Activated CD4-positive, CD25-positive, alpha-beta regulatory T cell treated with anti-CD3 and anti-CD28 coated beads, Interleukin-2, amount 50 U/mL, for 16 hours (primary cell): ENCODE data around the gene PHF20.
"Not testable (repeated sequence)": the region's sequence is repeated elsewhere in the genome, so short reads cannot be mapped to it uniquely, and the experiment has no call there.

Source experiments
- DNase-seq: peaks from one replicate; pipeline ENCODE4 v3.0.0-alpha.2; 2020; ENCODE audit warnings: low read depth, low spot score

The PHF20 gene

DNA sequence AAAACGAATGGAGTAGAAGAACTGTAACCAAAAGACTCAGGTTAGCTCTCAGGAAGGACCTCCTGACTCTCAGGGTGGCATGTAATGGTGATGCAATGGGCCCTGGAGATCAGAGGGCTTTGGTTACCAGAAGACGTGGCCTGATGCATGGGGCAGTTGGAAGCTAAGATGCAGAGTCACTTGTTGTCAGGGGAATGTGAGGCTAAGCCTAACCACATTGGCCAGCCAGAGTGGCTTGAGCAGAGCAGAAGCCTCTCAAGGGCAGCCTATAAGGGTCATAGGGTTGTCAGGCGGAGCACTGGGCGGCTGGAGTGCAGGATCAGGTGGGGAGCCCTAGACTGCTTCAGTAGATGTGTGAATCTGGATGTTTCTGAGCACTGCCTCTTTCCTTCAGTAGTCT is 202.4 kb downstream of the PHF20 start:
- DNase-seq = no peak

DNA sequence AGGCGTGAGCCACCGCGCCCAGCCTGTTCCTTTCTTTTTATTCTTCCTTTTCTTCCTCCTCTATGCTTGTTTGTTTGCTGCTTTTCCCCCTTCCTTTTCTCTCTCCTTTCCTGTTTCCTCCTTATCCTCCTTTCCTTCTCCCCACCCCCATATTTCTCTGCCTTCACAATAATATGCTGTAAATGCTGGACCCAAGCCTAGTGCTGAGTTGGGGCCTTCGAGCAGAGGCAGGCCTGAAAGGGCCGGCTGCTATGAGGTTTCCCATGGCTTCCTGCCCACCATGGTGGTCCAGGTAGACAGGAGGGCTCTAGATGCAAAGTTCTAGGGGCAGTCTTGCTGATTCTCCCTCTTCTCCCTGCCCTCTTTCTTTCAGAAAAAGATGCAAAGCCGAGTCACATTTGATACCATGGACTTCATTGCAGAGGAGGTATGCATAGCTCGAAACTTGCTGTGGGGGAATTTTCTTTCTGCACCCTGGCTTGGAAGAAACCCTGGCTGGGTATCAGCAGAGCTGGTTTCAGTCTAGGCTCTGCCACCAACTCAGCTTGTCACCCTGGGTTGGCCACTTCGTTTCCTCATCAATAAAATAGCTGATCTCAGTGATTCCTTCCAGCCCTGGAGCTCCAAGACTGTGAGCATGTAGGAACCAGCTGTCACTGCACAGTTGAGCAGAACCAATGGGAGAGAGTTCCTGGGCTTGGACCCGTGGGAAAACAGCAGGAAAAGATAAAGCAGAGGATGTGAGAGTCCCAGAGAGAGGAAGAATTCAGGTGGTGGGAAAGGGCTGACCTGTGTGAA is 204.0 kb downstream of the PHF20 start:
- no peak for DNase-seq

- no peak for DNase-seq
These were observed 206.3 kb downstream of the PHF20 start for GRCh38 chr20:35978041-35978513.

- no peak for DNase-seq
These were observed 207.7 kb downstream of the PHF20 start for GRCh38 chr20:35979544-35979943.

DNA sequence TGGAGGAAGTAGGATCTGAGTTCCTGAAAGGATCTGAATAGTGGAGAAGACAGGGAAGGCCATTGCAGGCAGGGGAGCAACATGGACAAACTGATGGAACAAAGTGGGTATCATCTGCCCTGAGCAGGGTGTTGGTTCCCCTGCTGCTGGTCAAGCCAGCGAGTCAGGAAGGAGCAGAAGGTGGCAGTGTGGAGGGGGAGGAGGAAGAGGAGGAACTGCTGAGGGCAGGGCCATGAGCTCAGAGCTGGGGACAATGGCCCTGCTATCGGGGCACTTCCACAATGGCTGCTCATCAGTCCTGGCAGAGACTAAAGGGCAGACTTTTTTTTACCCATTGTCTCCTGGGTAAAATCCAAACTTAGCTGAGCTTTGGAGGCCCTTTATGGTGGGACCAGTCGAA is 210.2 kb downstream of the PHF20 start:
- no peak for DNase-seq

DNA sequence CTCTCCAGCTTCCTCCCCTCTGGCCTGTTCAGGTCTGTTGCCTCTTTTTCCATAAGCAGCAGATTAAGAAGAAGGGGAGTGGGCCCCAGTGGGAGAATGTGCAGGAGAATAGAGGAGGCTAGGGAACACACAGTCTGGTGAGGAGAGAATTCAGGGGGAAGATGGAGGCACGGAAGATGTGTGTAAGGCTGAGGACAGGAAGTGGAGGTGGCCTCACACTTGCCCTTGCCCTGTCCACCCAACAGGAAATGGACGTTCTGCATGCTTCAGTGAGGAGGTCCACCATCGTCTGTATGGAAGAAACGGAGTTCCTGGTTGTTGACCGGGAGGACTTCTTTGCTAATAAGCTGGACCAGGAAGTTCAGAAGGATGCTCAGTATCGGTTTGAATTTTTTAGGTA is 212.6 kb downstream of the PHF20 start:
- DNase-seq = no peak

- no peak for DNase-seq
These were observed 214.0 kb downstream of the PHF20 start for GRCh38 chr20:35985806-35986205.

- DNase-seq = no peak
These were observed 217.2 kb downstream of the PHF20 start for GRCh38 chr20:35988910-35989463.

DNA sequence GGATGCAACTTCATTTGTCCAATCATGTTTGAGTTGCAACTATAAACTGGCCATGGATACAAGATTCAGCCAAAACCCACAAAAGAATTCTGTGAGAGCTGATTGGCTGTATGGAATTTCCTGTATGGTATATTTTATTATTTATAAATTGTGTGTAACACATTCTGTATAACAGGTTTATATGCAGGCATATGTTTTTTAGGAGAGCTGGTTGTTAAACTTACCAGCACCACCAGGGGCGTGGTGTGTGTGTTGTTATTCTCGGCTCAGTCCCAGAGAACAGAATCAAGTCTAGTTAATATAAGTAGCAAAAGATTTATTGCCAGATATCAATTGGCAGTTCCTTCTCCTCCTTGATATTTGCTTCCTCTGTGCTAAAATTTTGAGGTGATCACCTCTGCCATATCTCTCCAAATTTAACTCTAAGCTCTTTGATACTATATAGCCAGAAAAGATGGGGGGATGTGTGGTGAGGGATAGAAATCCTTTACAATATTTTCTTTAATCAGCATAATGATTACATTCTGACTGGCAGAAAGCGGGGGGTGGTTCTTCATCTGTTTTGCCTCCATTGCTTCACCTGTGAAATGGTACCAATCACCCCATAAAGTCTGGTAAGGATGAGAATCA is 219.4 kb downstream of the PHF20 start:
- no peak for DNase-seq

- DNase-seq = peak; percentile 25
These were observed 221.0 kb downstream of the PHF20 start for GRCh38 chr20:35992713-35993335.

DNA sequence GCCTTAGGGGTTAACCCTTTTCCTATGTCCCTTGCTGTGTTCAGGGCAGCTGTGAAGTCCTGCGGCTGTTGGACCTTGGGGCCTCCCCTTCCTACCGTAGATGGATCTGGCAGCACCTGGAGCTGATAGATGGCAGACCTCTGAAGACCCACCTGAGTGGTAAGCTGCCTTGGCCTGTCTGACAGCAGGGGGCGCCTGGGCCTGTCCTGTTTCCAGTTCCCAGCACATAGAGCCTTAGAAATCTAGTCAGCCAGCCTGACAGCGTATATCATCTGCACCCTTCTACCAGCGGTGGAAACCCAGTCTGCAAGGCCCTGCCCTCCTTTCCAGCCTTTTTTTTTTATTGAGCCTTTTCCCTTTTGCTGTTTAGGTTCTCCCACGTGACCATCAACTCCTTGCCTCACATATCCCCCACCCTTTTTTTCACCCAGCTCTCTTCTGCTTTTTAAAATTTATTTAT is 223.2 kb downstream of the PHF20 start:
- DNase-seq = peak; percentile 59

DNA sequence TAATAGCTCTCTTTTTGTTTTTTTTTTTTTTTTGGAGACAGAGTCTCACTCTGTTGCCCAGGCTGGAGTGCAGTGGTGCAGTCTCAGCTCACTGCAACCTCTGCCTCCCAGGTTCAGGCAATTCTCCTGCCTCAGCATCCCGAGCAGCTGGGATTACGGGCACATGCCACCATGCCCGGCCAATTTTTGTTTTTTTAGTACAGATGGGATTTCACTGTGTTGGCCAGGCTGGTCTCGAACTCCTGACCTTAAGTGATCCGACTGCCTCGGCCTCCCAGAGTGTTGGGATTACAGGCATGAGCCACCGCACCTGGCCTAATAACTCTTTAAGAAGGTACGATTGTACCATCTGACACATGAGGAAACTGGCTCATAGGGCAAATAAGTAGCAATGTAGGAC is 224.7 kb downstream of the PHF20 start:
- not testable (repeated sequence) for DNase-seq
